Measurements from ENCODE around the gene THEMIS2. TPM values are rescaled to one million over a fixed set of nuclear protein-coding genes. Genes with fewer than 3 reads are reported as not detected.
"Not testable (repeated sequence)": the region's sequence is repeated elsewhere in the genome, so short reads cannot be mapped to it uniquely, and the experiment has no call there.

THEMIS2 gene
- total RNA-seq, 1 donor from 2014 or later = 6.3 TPM

GRCh38 chr1:27858949-27859576, 13.3 kb upstream of the THEMIS2 start:
- intact Hi-C loops (cut with DNase I) = loop anchor here (2.0 to 5.0 kb wide), 2 partner anchors 120 to 348 kb away; no protein-coding TSS in a partner anchor
- DNase-seq (ENCODE audit: missing footprints) = no peak
- ATAC-seq = no peak

- intact Hi-C loops (cut with DNase I) = no loop called here
- DNase-seq (ENCODE audit: missing footprints) (no peak), ATAC-seq (no peak)
Observed at GRCh38 chr1:27861436-27861835, 10.9 kb upstream of the THEMIS2 start.

- ATAC-seq (no peak), DNase-seq (ENCODE audit: missing footprints) (no peak)
- intact Hi-C loops (cut with DNase I) = no loop called here
Observed at GRCh38 chr1:27862004-27862403, 10.3 kb upstream of the THEMIS2 start.

- peak; percentile 84 for DNase-seq (ENCODE audit: missing footprints)
Observed at GRCh38 chr1:27862671-27863537, 9.4 kb upstream of the THEMIS2 start.

DNA sequence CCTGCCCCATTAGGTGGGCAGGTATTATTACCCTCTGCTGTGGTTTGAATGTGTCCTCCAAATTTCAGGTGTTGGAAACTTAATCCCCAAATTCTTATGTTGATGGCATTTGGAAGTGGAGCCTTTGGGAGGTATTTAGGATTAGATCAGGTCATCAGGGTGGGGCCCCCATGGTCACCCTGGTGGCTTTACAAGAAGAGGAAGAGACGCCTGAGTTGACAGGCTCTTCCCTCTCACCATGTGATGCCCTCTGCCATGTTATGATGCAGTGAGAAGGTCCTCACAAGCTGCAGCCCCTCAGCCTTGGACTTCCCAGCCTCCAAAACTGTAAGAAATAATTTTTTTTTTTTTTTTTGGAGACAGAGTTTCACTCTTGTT, 8.8 kb upstream of the THEMIS2 start:
- ATAC-seq = peak; percentile 52
- peak; percentile 78 for DNase-seq (ENCODE audit: missing footprints)
- intact Hi-C loops (cut with DNase I) = no loop called here

More at GRCh38 chr1:27862671-27863537, 9.4 kb upstream of the THEMIS2 start:
- intact Hi-C loops (cut with DNase I) = no loop called here
- ATAC-seq = peak; percentile 90

DNA sequence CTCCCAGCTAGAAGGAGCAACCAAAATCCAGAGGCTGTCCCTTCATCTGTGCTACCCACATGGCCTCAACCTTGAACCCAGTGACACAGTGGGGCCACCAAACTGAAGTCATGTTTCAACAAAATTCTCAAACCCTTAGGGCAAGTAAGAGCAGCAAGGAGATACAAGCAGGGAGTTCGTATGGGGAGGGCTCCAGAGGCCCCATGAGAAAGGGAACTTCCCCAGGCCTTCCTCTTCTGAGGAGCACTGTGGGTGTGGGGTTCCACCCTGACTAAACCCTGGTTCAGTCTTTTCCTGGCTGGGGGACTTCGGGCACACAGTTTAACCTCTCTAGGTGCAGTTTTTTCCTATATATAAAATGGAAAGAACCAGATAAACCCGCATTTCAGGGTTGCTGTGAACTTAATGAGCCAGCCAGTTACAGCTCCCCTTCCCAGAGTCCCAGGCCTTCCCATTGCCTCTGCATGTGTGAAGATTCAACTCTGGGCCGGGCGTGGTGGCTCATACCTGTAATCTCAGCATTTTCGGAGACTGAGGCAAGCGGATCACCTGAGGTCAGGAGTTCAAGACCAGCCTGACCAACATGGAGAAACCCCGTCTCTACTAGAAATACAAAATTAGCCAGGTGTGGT, 8.0 kb upstream of the THEMIS2 start:
- DNase-seq (ENCODE audit: missing footprints) (no peak), ATAC-seq (peak; percentile 60)
- intact Hi-C loops (cut with DNase I) = no loop called here

DNA sequence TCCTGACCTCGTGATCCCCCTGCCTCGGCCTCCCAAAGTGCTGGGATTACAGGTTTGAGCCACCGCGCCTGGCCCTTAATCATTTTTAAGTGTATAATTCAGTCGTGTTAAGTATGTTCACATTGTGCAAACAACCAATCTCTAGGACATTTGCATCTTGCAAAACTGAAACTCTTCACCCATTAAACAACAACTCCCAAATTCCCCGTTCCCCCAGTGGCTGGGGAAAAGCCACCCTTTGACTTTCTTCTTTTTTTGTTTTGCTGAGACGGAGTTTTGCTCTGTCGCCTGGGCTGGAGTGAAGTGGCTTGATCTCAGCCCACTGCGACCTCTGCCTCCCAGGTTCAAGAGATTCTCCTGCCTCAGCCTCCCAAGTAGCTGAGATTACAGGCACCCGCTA, 6.5 kb upstream of the THEMIS2 start:
- intact Hi-C loops (cut with DNase I) = no loop called here
- no peak for DNase-seq (ENCODE audit: missing footprints)

DNA sequence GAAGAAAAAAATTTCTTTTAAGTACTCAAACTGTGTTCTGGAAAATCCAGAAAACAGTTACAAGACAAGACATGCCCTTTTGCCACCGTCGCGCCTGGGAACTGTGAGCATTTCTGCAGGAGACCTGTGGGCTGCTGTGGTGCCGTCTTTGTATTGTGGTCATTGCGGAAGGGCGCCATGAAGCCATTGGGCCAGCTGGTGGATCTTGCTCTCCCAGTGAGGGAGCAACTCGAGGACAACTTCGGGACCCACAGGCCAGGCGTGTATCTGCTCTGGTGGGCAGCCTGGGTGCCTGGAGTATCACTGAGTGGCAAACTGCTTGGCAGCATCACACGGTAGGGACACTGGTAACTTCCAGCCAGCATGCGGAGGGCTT, 3.8 kb upstream of the THEMIS2 start:
- DNase-seq (ENCODE audit: missing footprints) = no peak
- no peak for ATAC-seq
- intact Hi-C loops (cut with DNase I) = no loop called here

More for the DNA sequence above, 6.5 kb upstream of the THEMIS2 start:
- ATAC-seq = no peak

GRCh38 chr1:27868932-27869718, 3.2 kb upstream of the THEMIS2 start:
- intact Hi-C loops (cut with DNase I) = no loop called here
- DNase-seq (ENCODE audit: missing footprints) (peak; percentile 68), ATAC-seq (peak; percentile 34)

- ATAC-seq = no peak
- intact Hi-C loops (cut with DNase I) = no loop called here
Observed at GRCh38 chr1:27869719-27870085, 2.6 kb upstream of the THEMIS2 start.

GRCh38 chr1:27871076-27871475, 1.3 kb upstream of the THEMIS2 start:
- DNase-seq (ENCODE audit: missing footprints); intact Hi-C loops (cut with DNase I); ATAC-seq: not testable (repeated sequence)

More at GRCh38 chr1:27869719-27870085, 2.6 kb upstream of the THEMIS2 start:
- no peak for DNase-seq (ENCODE audit: missing footprints)

DNA sequence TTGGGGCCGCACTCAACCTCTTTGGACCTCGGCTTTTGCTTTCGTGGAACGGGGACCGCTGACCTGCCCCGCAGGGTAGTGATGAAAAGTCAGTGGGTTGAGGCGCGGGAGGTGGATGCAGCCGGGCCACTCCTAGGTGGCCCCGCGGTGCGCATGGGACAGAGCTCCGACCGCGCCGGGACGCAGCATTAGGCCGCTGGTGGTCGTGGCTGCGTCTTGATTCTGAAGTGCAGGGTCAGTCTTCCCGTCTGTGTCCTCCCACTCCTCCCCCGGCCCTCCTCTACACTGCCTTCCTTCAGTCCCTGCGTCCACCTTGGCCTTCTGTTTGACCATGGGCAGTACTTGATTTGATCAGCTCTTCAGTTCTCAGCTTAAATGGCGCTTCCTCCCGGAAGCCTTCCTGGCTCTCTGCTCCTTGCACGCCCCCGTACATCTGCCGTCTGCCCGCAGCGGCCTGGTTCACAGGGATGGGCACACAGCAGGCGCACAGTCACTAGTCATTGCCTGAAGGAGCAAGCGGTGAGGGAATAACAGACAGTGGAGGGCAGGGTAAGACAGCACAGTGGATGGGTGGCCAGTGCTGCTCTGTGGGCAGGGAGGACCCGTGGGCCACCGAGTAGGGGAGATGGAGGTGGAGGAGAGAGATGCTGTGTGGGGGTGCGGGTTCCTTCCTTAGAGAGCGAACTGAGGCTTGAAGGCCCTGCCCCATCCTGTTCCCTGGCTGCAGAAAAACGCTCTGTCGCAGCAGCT, 633 bp downstream of the THEMIS2 start:
- DNase-seq (ENCODE audit: missing footprints) (no peak), ATAC-seq (peak; percentile 7)
- intact Hi-C loops (cut with DNase I) = no loop called here

GRCh38 chr1:27873671-27874384, 1.5 kb downstream of the THEMIS2 start:
- DNase-seq (ENCODE audit: missing footprints) (peak; percentile 85), ATAC-seq (peak; percentile 26)
- intact Hi-C loops (cut with DNase I) = no loop called here

- no peak for DNase-seq (ENCODE audit: missing footprints)
- intact Hi-C loops (cut with DNase I) = no loop called here
- no peak for ATAC-seq
Observed at GRCh38 chr1:27876341-27877114, 4.2 kb downstream of the THEMIS2 start.

DNA sequence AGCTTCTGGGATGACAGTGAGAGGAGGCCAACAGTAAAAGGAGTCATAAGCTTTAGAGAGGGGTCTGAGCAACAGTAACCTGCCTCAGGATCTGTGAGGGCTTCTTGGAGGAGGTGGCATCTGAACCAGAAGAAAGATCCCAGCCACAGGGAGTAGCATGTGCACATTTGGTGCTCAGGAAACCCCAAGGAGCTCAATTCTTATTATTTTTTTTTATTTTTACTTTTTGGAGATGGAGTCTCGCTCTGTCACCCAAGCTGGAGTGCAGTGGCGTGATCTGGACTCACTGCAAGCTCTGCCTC, 4.7 kb downstream of the THEMIS2 start:
- intact Hi-C loops (cut with DNase I) = no loop called here
- ATAC-seq (no peak), DNase-seq (ENCODE audit: missing footprints) (no peak)

DNA sequence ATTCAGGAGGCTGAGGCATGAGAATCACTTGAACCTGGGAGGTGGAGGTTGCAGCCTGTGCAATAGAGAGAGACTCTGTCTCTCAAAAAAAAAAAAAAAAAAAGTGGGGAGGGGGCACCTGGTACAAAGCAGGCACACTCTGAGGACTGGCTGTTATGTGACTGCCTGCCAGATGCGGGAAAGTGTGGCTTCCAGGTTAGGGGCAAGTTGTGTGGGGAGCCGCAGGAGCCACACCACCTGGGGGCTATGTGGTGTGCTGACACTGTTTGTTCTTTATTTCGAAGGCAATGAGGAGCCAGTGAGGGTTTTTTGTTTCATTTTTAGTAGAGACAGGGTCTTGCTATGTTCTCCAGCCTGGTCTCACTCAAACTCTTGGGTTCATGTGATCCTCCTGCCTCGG, 5.7 kb downstream of the THEMIS2 start:
- intact Hi-C loops (cut with DNase I) = no loop called here
- DNase-seq (ENCODE audit: missing footprints) (no peak), ATAC-seq (no peak)

DNA sequence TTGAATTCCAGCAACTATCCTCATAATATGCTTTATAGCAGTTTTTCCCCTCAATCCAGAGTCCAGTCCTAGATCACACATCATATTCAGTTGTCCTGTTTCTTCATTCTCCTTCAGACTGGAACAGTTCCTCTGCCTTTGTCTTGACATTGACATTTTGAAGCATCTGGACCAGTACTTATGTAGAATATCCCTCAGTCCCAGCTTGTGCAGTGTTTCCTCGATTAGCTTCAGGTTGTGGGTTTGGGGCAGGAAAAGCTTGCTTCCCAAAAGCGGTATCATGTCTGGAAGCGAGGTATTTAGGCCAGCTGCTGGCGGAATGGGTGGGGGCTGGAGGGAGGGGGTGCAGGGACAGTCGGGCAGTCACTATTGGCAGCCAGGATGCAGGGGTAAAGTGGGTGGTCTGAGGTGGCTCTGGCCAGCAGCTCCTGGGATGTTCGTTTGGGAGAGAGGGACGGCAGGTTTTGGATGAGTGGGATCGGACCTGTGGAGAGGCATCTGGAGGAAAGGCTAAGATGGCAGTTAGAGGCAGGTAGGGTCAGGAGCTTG, 6.5 kb downstream of the THEMIS2 start:
- no peak for DNase-seq (ENCODE audit: missing footprints)
- no peak for ATAC-seq
- intact Hi-C loops (cut with DNase I) = no loop called here
